ENCODE results near the gene RBFOX2. TPM values are rescaled to one million over a fixed set of nuclear protein-coding genes. Genes with fewer than 3 reads are reported as not detected.
A peak's percentile ranks its signal among the peaks of the same experiment; 100 is the strongest.

Gene RBFOX2
- total and polyA plus RNA-seq, 2 of the 13 experiments (the other 11 are each of a cell fraction or from before 2014, with no cell fraction given) = 37.3 to 40.4 TPM

- CTCF ChIA-PET (ENCODE audit: low intra/inter-chr PET ratio, low total read pairs) = no interaction called here
- in situ Hi-C loops (cut with HindIII; ENCODE audit: extremely low pct_ligation_motif_present, low pct_unique_long_range_greater_than_20kb) (no loop called here), intact Hi-C loops (cut with micrococcal nuclease; ENCODE audit: unreplicated experiment) (no loop called here)
- DNase-seq (ENCODE audit: low spot score) (no peak), ATAC-seq (no peak), FAIRE-seq (no peak)
- BruUV-seq (replicated peaks) = no TSS peak
- Histone ChIP-seq H3K79me2 (ENCODE audit: insufficient read depth, low read length) (peaks cover 11% of the 10 kb centered on the region), H2AFZ (ENCODE audit: low read length) (no peak overlapping the region), H3K9ac (ENCODE audit: insufficient read depth, low read depth, low read length) (no peak overlapping the region), H3K4me3 (replicated peaks in 1 of 3; ENCODE audit: insufficient read depth in 1 of 3, low read depth in 2 of 3, low read length in 3 of 3) (no peak overlapping the region), H3K9me3 (ENCODE audit: low read length) (no peaks in the 10 kb centered on the region), H3K36me3 (replicated peaks in 1 of 2; ENCODE audit: control insufficient read depth in 1 of 2, insufficient read depth in 2 of 2, low read length in 2 of 2) (no peaks in the 10 kb centered on the region; a peak in 1 of 5 replicates), H3K27me3 (ENCODE audit: control insufficient read depth in 1 of 2, insufficient read depth in 2 of 2, low read length in 2 of 2) (no peaks in the 10 kb centered on the region), H3K4me2 (ENCODE audit: low read depth, low read length) (no peak overlapping the region), H3K4me1 (ENCODE audit: insufficient read depth, low read length) (peaks cover 16% of the 10 kb centered on the region), H3K27ac (ENCODE audit: extremely low read length, insufficient read depth, low read length) (no peak overlapping the region), H4K20me1 (ENCODE audit: insufficient read depth, low read length) (no peaks in the 10 kb centered on the region; the same call in 1 of the 2 replicates)
- TF ChIP-seq ZKSCAN1 (IDR thresholded peaks at IDR 0.05; ENCODE audit: low read length) = 0 out of 2 replicates have a peak, but pooled peaks have one; percentile 26
- TF ChIP-seq IKZF4 (CRISPR knock-in tag; IDR thresholded peaks at IDR 0.05; ENCODE audit: borderline replicate concordance, low read depth, not compliant biosample characterization) = no peak
- TF ChIP-seq, protein P1, sequence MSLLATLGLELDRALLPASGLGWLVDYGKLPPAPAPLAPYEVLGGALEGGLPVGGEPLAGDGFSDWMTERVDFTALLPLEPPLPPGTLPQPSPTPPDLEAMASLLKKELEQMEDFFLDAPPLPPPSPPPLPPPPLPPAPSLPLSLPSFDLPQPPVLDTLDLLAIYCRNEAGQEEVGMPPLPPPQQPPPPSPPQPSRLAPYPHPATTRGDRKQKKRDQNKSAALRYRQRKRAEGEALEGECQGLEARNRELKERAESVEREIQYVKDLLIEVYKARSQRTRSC (CRISPR knock-in tag; IDR thresholded peaks at IDR 0.05; ENCODE audit: low read depth) = no peak
- TF ChIP-seq CREB3 (CRISPR knock-in tag; IDR thresholded peaks at IDR 0.05) = no peak
- TF ChIP-seq DR1 (CRISPR knock-in tag; IDR thresholded peaks at IDR 0.05) = no peak
- no peak for TF ChIP-seq ZNF768 (CRISPR knock-in tag; IDR thresholded peaks at IDR 0.05)
- TF ChIP-seq ZNF367 (CRISPR knock-in tag; IDR thresholded peaks at IDR 0.05; ENCODE audit: borderline replicate concordance) = no peak
- no peak for TF ChIP-seq ZNF850 (CRISPR knock-in tag; conservative IDR thresholded peaks at IDR 0.05)
- POLR2A ChIA-PET = no interaction called here
- WGBS (ENCODE audit: low lambda C conversion rate) = 96% methylated on average over 7 of the region's 7 CpGs
Measured at GRCh38 chr22:35896111-35896705, 132.4 kb downstream of the RBFOX2 start.
